Adipocyte (in vitro differentiated cells): ENCODE data around the gene MVD.

Experiments
- DNase-seq: peaks from one replicate; pipeline ENCODE4 v3.0.0-alpha.2; 2015; ENCODE audit warnings: low read depth
- H3K27me3 ChIP-seq: replicated peaks from 2 replicates; pipeline ENCODE4 v1.7.0; 2013; ENCODE audit warnings: mild to moderate bottlenecking, low read length, moderate library complexity; ENCODE audit not compliant: control insufficient read depth, insufficient read depth
- H3K36me3 ChIP-seq: 2 replicates; pipeline ENCODE4 v1.7.0; 2013; ENCODE audit warnings: low read length, mild to moderate bottlenecking, moderate library complexity; ENCODE audit not compliant: control insufficient read depth, insufficient read depth, severe bottlenecking
- H3K4me1 ChIP-seq: 2 replicates; pipeline ENCODE4 v1.7.0; 2013; ENCODE audit warnings: mild to moderate bottlenecking, low read length, moderate library complexity; ENCODE audit not compliant: control insufficient read depth, insufficient read depth
- H3K4me3 ChIP-seq: 2 replicates; pipeline ENCODE4 v1.7.0; 2013; ENCODE audit warnings: mild to moderate bottlenecking, low read length, moderate library complexity
- H3K9ac ChIP-seq: 2 replicates; pipeline ENCODE4 v1.7.0; 2013; ENCODE audit warnings: mild to moderate bottlenecking, low read length, moderate library complexity
- H3K9me3 ChIP-seq: 2 replicates; pipeline ENCODE4 v1.7.0; 2013; ENCODE audit warnings: mild to moderate bottlenecking, low read length, moderate library complexity; ENCODE audit not compliant: control insufficient read depth

Gene MVD

GRCh38 chr16:88624977-88625576 lies 37.8 kb downstream of the MVD start:
- peaks cover 75% of the 10 kb centered on the region for H3K36me3 ChIP-seq

DNA sequence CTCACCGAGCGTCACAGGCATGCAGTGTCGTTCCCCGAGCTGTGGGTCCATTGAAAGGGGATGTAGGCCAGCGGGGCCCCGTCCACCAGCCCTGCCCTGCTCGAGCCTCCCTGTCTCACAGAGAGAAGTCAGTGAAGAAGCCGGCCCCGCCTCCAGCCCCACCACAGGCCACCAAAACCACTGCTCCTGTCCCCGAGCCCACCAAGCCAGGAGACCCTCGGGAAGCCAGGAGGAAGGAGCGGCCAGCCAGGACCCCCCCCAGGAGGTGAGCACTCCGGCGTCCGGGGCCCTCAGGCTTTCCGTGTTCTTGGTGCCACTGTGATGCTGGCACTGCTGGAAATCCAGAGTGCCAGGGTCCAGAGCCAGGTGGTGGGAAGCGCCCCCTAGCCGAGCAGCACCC lies 38.4 kb downstream of the MVD start:
- H3K4me1 ChIP-seq = no peaks in the 10 kb centered on the region
- H3K36me3 ChIP-seq = peaks cover 72% of the 10 kb centered on the region
- no peak for DNase-seq
- no peak overlapping the region for H3K9ac ChIP-seq
- no peaks in the 10 kb centered on the region for H3K9me3 ChIP-seq
- H3K27me3 ChIP-seq = no peaks in the 10 kb centered on the region
- H3K4me3 ChIP-seq = no peak overlapping the region

More at GRCh38 chr16:88624977-88625576, 37.8 kb downstream of the MVD start:
- Histone ChIP-seq H3K4me3 (no peak overlapping the region), H3K27me3 (no peaks in the 10 kb centered on the region), H3K9ac (no peak overlapping the region), H3K4me1 (no peaks in the 10 kb centered on the region), H3K9me3 (no peaks in the 10 kb centered on the region)
- no peak for DNase-seq

DNA sequence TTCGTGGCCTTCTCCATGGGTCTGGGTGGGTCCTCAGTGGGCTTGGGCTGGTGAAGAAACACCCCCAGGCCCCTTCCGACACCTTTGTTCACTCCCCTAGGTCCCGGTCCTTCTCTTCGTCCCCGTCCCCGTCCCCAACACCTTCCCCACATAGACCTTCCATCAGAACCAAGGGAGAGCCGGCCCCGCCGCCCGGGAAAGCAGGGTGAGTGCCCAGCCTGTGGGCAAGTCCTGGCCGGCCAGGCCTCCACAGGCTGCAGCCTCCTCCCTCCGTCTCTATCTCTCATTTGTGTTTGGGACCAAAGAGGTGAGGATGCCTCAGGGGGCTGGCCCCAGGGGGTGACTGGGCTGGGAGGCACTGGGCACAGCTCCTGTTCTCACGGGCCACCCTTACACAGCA lies 39.0 kb downstream of the MVD start:
- H3K4me1 ChIP-seq = no peaks in the 10 kb centered on the region
- no peaks in the 10 kb centered on the region for H3K9me3 ChIP-seq
- no peak overlapping the region for H3K4me3 ChIP-seq
- H3K27me3 ChIP-seq = no peaks in the 10 kb centered on the region
- DNase-seq = no peak
- no peak overlapping the region for H3K9ac ChIP-seq
- H3K36me3 ChIP-seq = peaks cover 73% of the 10 kb centered on the region

GRCh38 chr16:88622866-88623265 lies 40.0 kb downstream of the MVD start:
- no peaks in the 10 kb centered on the region for H3K9me3 ChIP-seq
- no peak overlapping the region for H3K4me3 ChIP-seq
- DNase-seq = no peak
- H3K36me3 ChIP-seq = peaks cover 65% of the 10 kb centered on the region
- no peaks in the 10 kb centered on the region for H3K4me1 ChIP-seq
- H3K9ac ChIP-seq = no peak overlapping the region
- H3K27me3 ChIP-seq = no peaks in the 10 kb centered on the region

GRCh38 chr16:88622125-88622524 lies 40.8 kb downstream of the MVD start:
- no peak for DNase-seq
- peaks cover 59% of the 10 kb centered on the region for H3K36me3 ChIP-seq

GRCh38 chr16:88619859-88620815 lies 42.8 kb downstream of the MVD start:
- no peak overlapping the region for H3K9ac ChIP-seq
- no peaks in the 10 kb centered on the region for H3K27me3 ChIP-seq
- H3K4me1 ChIP-seq = no peaks in the 10 kb centered on the region
- no peak for DNase-seq
- no peaks in the 10 kb centered on the region for H3K9me3 ChIP-seq
- H3K36me3 ChIP-seq = peaks cover 45% of the 10 kb centered on the region
- no peak overlapping the region for H3K4me3 ChIP-seq

More at GRCh38 chr16:88622125-88622524, 40.8 kb downstream of the MVD start:
- Histone ChIP-seq H3K9me3 (no peaks in the 10 kb centered on the region), H3K4me1 (no peaks in the 10 kb centered on the region), H3K4me3 (no peak overlapping the region), H3K27me3 (no peaks in the 10 kb centered on the region), H3K9ac (no peak overlapping the region)

- Histone ChIP-seq H3K9me3 (no peaks in the 10 kb centered on the region), H3K27me3 (no peaks in the 10 kb centered on the region), H3K9ac (no peak overlapping the region), H3K4me1 (no peaks in the 10 kb centered on the region), H3K36me3 (peaks cover 35% of the 10 kb centered on the region), H3K4me3 (no peak overlapping the region)
- DNase-seq = no peak
Observed at GRCh38 chr16:88618956-88619667, 43.8 kb downstream of the MVD start.

DNA sequence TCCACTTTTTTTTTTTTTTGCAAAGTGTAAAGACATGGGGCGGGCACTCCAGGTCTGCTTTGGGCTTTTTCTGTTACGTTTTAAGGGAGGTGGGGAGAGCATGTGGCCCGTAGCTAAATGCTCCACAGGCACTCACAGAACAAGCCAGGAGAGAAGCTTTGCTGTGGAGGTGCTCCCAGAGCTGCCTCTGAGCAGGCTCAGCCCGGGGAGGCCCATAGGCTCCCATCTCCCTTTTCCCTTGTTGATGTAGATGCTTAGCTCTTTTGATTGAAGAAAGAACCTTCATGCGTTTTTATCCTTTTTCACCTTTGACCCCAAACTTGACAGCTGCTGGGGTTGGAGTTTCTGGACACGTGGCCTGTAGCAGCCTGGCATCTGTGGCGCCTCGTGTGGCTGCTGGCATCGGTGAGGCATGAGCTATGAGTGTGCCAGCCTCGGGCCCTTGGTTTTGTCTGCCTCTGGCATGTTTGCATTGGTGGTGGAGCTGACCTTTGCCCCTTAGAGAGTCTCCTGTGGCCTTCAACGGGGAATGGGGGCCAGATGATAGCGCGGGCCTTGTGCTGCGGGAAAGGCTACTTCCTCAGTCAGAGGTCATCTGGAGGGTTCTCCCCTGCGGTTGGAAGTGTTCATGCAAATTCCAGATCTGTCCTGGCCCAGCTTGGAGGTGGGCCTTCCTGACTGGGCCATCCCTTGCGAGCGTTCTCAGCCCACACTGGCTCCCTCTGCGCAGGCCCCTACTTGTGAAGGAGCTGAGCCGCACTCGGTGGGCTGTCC lies 44.5 kb downstream of the MVD start:
- no peak overlapping the region for H3K9ac ChIP-seq
- no peak for DNase-seq
- H3K4me3 ChIP-seq = no peak overlapping the region
- H3K36me3 ChIP-seq = peaks cover 27% of the 10 kb centered on the region
- no peaks in the 10 kb centered on the region for H3K9me3 ChIP-seq
- H3K4me1 ChIP-seq = no peaks in the 10 kb centered on the region
- H3K27me3 ChIP-seq = no peaks in the 10 kb centered on the region

DNA sequence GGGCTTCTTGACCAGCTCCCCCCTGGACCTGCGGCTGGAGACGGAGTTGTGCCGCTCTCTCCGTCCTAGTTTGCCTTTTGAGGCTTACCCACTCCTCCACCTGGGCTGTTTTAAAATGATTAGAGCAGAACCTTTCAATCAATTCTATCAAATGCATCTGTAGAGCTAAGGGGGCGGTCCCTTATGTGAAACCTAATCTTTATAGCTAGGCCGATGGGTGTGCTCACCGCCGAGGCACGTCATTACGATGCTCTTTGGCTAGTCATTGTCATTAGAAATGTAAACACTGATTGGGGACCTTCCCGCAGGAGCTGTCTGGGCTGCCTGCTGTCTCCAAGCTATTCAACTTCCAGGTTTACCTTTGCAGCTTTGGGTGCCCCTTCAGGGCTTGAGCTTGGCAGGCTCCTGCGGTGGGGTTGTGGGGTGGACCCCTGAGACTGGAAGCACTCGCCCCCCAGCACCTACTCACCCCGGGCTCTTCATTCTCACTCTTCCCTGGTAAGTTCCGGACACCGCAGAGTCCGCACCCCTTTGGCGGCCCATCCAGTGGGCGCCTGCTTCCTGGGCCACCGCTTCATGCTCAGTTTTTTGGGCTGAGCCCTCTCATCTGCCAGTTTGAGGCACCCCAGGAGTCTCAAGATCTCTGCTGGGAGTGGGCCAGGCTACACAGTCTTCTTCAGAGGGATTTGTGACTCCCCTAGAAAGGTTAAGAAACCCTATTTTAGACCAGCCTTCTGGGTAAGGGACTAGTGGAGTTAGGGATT lies 45.4 kb downstream of the MVD start:
- peaks cover 22% of the 10 kb centered on the region for H3K36me3 ChIP-seq
- no peak for DNase-seq

DNA sequence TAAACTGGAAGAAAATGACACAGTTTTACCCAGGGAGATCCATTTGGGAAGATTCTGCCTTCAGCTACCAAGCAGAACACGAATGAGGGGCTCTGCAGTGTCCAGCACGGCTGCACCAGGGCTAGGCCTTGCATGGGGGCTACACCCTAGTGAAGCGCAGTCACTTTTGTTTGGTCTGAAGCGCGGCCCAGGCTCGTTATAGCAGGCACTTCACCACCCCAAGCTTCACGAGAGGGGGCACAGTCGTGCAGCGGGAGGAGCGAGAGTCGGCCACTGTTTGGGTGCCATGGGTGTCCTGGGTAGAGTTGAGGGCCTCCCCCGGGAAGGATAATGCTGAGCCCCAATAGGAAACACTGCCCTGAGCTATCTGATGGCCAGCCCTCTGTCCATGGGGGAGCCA lies 46.2 kb downstream of the MVD start:
- H3K4me1 ChIP-seq = no peaks in the 10 kb centered on the region
- no peaks in the 10 kb centered on the region for H3K27me3 ChIP-seq
- H3K9me3 ChIP-seq = no peaks in the 10 kb centered on the region
- no peak overlapping the region for H3K4me3 ChIP-seq
- no peak overlapping the region for H3K9ac ChIP-seq
- peaks cover 19% of the 10 kb centered on the region for H3K36me3 ChIP-seq
- no peak for DNase-seq

More for the DNA sequence above, 45.4 kb downstream of the MVD start:
- H3K9me3 ChIP-seq = no peaks in the 10 kb centered on the region
- H3K4me3 ChIP-seq = no peak overlapping the region
- H3K27me3 ChIP-seq = no peaks in the 10 kb centered on the region
- H3K9ac ChIP-seq = no peak overlapping the region
- no peaks in the 10 kb centered on the region for H3K4me1 ChIP-seq
